ENCODE measurements around the gene ADAMTS5.

The ADAMTS5 gene

DNA sequence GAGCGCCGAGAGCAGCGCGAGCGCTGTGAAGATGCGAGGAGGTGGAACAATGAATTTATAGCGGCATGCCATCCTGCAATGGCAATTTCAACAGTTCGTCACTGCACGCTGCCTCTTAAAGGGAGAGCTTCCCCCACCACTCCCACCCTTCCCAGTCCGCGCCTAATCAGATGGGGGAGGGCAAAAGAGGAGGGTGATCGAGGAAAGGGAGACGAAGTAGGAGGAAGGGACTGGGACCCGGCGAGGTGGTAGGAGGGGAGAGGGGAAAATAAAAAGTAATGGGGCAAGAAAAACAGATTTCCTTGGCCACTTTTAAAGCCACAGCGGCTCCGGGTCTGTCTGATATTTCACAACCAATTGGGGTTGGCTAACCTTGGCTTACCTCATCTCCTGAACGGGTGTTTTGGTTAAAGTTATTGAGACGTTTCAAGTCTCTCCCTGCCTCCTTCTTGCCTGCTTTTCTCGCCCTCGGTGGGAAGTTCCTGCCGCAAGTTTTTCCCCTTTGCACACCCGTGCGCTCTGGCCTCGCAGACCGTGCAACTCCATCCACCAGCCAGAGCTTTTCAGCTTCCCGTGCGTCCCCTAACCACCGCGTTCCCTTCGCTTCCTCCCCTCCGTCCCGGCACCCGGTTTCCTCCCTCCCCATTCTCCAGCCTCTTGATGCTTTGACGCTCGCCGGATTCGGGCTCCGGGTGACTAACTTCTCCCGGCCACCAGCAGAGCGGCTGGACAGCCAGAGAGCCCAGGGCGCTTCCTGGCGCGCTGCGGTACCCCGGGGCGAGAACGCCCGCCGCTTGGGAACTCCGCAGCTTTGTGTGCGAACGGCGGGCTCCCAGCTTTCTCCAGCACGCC, at the start of gene ADAMTS5:
Gene ADAMTS5 (minus strand): TSS at position 27 of the 852 bp plus-strand sequence. CDS start 697 bp downstream, outside the sequence.
- FAIRE-seq, result no peak

DNA sequence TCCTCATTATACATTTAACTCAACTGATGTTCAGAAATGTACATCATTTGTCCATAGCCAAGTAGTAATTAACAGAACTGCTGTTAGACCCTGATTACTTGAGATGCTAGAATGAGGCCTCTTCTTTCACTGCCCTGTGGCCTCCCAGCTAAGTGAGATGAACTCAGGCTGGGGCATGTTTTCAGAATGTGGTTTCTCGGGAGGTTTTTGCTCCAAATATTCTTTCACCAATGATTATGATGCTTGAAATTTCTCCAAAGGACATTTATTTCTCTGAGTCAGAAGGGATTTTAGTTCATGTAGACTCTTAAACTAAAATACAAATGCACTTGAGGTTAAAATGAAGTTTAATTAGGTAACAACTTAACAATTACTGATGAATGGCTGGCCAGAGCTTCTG, 34.6 kb upstream of the ADAMTS5 start:
- no peak for FAIRE-seq

DNA sequence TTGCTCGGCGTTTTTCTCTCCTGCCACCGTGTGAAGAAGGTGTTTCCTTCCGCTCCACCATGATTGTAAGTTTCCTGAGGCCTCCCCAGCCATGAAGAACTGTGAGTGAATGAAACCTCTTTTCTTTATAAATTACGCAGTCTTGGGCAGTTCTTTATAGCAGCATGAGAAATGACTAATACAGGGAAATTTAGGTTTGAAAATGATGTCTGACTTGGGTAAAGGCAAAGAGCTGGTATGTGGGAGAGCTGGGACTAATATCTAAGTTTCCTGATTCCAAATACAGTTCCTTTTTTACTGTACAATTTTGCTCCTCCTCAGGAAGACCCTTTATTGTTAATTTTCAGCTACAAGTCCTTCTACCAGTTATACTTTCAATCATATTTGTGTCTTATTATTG, 16.7 kb upstream of the ADAMTS5 start:
- no peak for FAIRE-seq

- FAIRE-seq, result no peak
These were observed 15.9 kb upstream of the ADAMTS5 start for GRCh38 chr21:26982767-26983166.

- FAIRE-seq, result no peak
These were observed 10.9 kb upstream of the ADAMTS5 start for GRCh38 chr21:26977746-26978145.

DNA sequence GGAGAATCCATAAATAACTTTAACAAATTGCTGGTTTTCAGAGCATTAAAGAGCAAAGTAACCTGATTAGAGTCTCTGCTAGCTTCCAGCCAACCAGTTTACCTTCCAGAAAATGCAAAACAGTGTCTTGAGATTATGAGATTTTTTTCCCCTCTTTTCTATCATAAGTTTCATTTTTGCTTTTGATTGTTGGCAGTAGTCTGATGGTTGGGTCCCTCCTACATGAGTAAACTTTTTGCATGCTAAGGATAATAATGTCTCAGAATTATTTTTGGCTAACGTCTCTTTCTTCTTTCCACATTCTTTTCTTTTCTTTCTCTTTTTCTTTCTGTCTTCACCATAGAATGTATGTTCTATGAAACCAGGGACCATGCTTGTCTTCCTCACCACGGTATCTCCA, 6.3 kb upstream of the ADAMTS5 start:
- no peak for FAIRE-seq

- FAIRE-seq, result no peak
These were observed 5.3 kb upstream of the ADAMTS5 start for GRCh38 chr21:26972192-26972591.

- FAIRE-seq, result no peak
These were observed 3.3 kb upstream of the ADAMTS5 start for GRCh38 chr21:26969971-26970725.

DNA sequence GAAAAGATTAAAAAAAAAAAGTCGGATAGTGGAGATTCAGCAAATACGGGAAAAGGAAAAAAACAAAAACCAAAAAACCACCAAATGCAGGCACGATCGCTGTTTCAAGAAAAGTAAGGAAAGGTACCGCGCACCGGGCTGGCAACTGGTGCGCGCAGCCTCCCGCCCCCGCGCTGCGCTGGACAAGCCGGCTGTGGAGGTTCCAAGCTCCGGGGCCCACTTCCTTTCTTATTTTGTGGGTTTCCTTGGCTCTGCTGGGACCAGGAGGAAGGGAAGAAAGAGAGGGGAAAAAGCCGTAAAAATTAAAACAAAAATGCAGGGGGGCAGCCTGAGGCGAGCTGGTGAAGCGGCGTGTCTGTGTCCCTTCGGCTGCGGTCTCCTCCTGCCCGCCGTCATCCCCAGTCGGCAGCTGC, 233 bp downstream of the ADAMTS5 start:
- no peak for FAIRE-seq

DNA sequence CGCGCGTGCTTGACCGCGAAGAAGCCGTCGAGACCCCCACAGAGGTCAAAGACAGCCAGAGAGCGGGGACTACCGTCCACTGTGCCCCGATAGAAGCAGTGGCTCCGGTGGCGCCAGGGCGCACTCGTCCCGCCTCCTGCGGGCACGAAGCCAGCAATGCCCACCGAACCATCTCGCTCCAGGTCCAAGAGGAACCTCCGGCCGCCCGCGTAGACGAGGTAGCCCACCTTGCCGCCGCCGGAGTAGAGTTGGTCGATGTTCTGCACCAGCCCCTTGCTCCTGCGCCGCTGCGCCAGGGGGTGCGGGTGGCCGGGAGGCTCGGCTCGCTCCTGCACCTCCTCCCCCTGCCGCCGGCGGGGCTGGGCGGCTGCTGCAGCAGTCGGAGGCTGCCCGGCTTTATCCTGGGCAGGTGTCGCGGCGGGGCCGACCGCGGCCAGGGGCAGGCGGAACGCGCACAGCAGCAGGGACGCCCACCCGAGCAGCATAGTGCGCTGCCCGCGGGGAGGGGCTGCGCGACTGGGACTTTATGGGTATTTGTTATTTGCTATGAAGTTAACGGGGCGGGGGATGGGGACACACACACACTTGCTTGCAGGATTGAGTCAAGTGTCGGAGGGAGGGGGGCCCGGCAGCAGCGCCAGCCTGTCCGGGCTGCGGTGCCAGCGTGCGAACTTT, 844 bp downstream of the ADAMTS5 start:
- no peak for FAIRE-seq

DNA sequence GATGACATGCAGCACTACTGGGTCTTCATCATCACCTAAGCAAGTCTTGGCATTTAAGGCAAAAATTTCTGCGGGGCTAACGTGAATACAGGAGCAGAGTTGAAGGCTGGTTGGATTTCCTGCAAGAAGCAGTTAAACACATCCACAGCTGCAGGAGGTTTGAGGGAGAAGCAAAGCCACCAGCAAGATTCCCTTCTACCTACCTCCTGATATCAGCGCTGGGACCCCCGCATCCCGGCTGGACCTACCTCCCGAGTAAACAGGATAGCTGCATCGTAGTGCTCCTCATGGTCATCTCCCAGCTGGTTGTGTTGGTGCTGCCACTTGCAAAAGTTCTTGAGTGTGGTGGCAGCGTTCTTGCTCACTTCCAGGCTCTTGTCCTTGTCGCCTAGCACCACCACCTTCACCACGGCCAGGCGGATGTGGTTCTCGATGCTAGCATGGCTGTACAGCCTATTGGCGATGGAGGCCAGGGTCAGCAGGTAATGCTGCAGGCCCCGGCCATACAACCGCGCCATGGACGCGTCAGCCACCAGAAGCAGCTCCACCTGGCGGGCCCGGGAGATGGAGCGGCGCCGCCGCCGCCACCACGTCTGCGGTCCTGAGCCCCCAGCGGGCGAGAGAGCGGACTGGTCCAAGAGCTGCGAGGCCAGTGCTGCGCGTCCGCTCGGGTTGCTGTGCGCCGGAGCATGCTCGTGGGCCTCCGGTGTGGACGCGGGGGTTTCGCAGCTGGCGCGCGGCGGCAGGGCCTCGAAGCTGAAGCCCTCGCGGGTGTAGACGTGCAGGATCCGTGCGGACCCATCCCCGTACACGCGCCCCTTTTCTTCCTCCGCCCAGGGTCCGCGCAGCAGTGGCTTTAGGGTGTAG, 1.6 kb downstream of the ADAMTS5 start:
- FAIRE-seq, result no peak

DNA sequence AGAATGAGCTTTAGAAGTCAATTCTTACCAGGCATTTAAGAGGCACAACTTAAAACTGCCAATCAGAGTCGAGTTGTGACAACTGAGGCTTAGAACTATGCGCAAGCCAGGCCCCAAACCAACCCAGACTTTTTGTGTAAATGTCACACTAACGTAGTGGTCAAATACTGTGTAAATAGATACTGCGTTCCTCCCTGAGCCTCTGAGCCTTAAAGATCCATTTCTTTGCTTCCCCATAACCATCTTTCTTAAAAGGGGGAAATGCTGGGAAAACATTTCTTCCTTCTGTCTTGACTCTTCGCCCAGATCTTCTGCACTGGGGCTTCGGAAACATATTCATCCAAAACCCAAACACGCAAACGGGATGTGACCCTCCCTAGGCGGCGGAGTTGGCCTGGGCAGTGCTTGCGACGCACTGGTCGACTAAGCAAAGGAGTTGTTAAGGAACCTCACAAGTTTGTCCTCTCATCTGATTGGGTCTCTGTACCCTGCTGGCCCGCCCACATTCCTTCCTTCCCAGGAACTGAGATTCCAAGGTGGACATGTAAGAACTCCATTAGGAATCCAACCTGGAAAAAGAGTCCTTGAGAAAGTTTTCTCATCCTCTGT, 2.6 kb downstream of the ADAMTS5 start:
- no peak for FAIRE-seq

DNA sequence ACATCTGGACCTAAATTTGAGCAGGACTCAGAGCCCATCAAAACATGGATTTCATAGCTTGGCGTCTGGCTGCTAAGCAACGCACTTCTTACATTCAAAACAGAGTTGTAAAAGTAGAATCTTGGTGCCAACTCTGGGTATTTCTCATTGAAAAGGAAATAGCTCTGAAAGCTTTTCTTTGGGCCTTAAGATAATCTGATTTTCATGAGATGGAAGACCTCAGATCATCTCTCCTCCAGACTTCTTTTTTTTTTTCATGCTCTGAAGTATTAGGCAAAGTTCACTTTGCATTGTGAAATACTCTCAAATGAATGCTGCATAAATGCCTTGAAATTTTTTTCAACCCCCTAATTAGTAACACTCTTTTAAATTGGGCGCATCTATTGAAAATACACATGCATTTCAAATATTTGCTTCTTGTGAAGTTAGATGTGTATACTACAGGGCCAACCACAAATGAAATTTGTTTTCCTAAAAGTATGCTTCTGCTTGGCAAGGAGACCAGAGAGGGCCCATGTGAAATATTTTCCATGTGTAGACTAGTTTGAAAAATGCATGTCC, 4.2 kb downstream of the ADAMTS5 start:
- no peak for FAIRE-seq

- FAIRE-seq, result no peak
These were observed 5.2 kb downstream of the ADAMTS5 start for GRCh38 chr21:26961698-26962097.

GRCh38 chr21:26958788-26959187, 8.1 kb downstream of the ADAMTS5 start:
- no peak for FAIRE-seq

DNA sequence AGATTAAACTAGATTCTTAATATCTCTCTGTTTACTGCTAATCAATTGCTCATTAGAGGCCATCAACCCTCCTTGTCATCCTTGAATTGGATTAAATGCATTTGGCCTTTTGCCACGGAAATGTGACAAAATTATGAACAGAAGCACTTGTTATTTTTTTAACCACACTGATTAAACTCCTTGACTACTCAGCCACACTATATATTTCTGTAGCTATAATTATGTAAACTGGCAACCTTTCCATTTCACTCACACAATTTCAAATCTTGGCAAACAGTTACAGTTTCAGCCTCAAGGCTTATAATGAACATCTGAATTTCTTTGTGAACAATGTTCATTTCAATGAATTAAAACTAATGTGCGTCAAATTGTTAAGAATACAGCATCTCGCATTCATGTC, 10.1 kb downstream of the ADAMTS5 start:
- FAIRE-seq, result no peak

DNA sequence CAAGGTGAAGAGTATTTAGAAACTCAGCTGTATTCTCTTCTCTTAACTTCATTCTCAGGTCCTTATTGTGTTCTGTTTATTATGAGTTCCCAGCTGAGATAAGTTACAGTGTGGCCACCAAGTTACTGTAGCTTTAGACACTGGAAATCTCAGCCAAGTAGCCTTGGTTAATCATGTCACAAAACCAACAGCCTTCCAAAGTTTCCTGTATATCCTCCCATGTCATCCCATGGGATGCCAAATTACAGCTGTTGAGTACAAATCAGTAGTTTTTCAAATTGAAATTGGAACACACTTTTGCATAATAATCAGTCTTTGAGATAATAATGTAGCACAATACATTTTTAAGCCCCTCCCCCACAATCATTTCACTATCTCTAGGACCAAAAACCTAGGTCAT, 10.7 kb downstream of the ADAMTS5 start:
- FAIRE-seq, result no peak

- FAIRE-seq, result no peak
These were observed 12.2 kb downstream of the ADAMTS5 start for GRCh38 chr21:26954662-26955121.

GRCh38 chr21:26952374-26953066, 14.4 kb downstream of the ADAMTS5 start:
- FAIRE-seq, result no peak

DNA sequence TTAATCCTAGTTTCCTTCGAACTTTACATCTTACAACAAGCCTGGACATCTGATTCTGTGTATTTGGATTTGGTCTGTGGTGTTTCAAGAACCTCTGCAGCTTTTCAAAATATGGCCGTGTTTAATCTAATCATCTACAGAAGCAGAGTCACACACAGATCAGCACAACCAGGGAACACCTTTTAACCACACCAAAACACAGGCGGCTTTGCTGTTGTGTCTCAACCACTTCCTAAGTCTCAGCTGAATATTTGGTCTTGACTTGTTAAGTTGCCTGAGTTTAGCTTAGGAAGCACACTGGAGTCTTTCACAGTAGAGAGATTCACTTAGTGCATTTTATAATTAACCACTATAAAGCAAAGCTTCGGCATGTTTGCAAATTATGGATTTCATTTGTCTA, 17.1 kb downstream of the ADAMTS5 start:
- no peak for FAIRE-seq

- FAIRE-seq, result no peak
These were observed 18.7 kb downstream of the ADAMTS5 start for GRCh38 chr21:26948194-26948593.
